ENCODE results near the gene MYH11.

- TF ChIP-seq, protein P1, sequence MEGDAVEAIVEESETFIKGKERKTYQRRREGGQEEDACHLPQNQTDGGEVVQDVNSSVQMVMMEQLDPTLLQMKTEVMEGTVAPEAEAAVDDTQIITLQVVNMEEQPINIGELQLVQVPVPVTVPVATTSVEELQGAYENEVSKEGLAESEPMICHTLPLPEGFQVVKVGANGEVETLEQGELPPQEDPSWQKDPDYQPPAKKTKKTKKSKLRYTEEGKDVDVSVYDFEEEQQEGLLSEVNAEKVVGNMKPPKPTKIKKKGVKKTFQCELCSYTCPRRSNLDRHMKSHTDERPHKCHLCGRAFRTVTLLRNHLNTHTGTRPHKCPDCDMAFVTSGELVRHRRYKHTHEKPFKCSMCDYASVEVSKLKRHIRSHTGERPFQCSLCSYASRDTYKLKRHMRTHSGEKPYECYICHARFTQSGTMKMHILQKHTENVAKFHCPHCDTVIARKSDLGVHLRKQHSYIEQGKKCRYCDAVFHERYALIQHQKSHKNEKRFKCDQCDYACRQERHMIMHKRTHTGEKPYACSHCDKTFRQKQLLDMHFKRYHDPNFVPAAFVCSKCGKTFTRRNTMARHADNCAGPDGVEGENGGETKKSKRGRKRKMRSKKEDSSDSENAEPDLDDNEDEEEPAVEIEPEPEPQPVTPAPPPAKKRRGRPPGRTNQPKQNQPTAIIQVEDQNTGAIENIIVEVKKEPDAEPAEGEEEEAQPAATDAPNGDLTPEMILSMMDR (IDR thresholded peaks at IDR 0.05), result no peak
- no peak for TF ChIP-seq POLR2A (IDR thresholded peaks at IDR 0.05)
Observed at GRCh38 chr16:15773968-15774367, 82.9 kb downstream of the MYH11 start.

Measured in lower leg skin (tissue), 3 donors.